BLaER1 treated with 17β-estradiol and CSF1 and Interleukin-3, amounts not matched to agents 10 nM and 100 nM (cell line): ENCODE data around the gene GAS7.

Experiments
- H3K27ac ChIP-seq, 11 experiments: shearing (Covaris generic); formaldehyde crosslinking; 2 replicates each; pipeline ENCODE4 v1.8.1; 2022
- H3K27me3 ChIP-seq, 11 experiments: shearing (Covaris generic); formaldehyde crosslinking; 2 replicates each; pipeline ENCODE4 v1.8.1; 2022
- H3K36me3 ChIP-seq, 11 experiments: shearing (Covaris generic); formaldehyde crosslinking; 2 replicates each; pipeline ENCODE4 v1.8.1; 2022
- H3K4me1 ChIP-seq, 10 experiments: shearing (Covaris generic); formaldehyde crosslinking; 2 replicates each; pipeline ENCODE4 v1.8.1; 2022
- H3K4me2 ChIP-seq, 11 experiments: shearing (Covaris generic); formaldehyde crosslinking; 2 replicates each; pipeline ENCODE4 v1.8.1; 2022
- H3K4me3 ChIP-seq, 10 experiments: shearing (Covaris generic); formaldehyde crosslinking; 2 replicates each; pipeline ENCODE4 v1.8.1; 2022
- H3K9ac ChIP-seq, 11 experiments: shearing (Covaris generic); formaldehyde crosslinking; 2 replicates each; pipeline ENCODE4 v1.8.1; 2022
- H3K9me3 ChIP-seq, 11 experiments: shearing (Covaris generic); formaldehyde crosslinking; replicated peaks in 1 of 11; 2 replicates each; pipeline ENCODE4 v1.8.1; 2022
- H4K20me1 ChIP-seq, 11 experiments: shearing (Covaris generic); formaldehyde crosslinking; 2 replicates each; pipeline ENCODE4 v1.8.1; 2022
- Cebpa-rat ChIP-seq, 11 experiments: shearing (Covaris generic); IDR thresholded peaks; 2 replicates each; pipeline ENCODE4 v1.8.1; 2022

The GAS7 gene

GRCh38 chr17:10226930-10227695 lies 28.7 kb upstream of the GAS7 start:
- Histone ChIP-seq H3K9me3 (peaks cover 9 to 26% (median 16%) of the 10 kb centered on the region in 11 experiments; a peak in 19 of 22 replicates), H3K27ac (peak overlapping the region in 6 of 11 experiments; percentile 4 to 64 (median 30); a peak in 4 of 22 replicates), H4K20me1 (no peaks in the 10 kb centered on the region), H3K27me3 (no peaks in the 10 kb centered on the region), H3K9ac (no peak overlapping the region; a peak in 1 of 22 replicates), H3K36me3 (no peaks in the 10 kb centered on the region), H3K4me2 (peak overlapping the region; percentile 3 to 78 (median 36); a peak in 19 of 22 replicates), H3K4me3 (no peak overlapping the region), H3K4me1 (peaks cover 31 to 46% (median 33%) of the 10 kb centered on the region in 10 experiments)
- TF ChIP-seq Cebpa-rat (IDR thresholded peaks at IDR 0.05): no peak

GRCh38 chr17:10224582-10225195 lies 26.3 kb upstream of the GAS7 start:
- Histone ChIP-seq H3K4me3 (no peak overlapping the region), H3K4me2 (peak overlapping the region; percentile 43 to 78 (median 61)), H3K4me1 (peaks cover 31 to 46% (median 33%) of the 10 kb centered on the region in 10 experiments), H3K9ac (peak overlapping the region in 2 of 11 experiments; percentile 25 to 50; a peak in 2 of 22 replicates), H3K27me3 (no peaks in the 10 kb centered on the region), H4K20me1 (no peaks in the 10 kb centered on the region), H3K27ac (peak overlapping the region in 6 of 11 experiments; percentile 3 to 64 (median 38); a peak in 9 of 22 replicates), H3K36me3 (no peaks in the 10 kb centered on the region), H3K9me3 (peaks cover 5 to 19% (median 10%) of the 10 kb centered on the region in 11 experiments; a peak in 20 of 22 replicates)
- no peak for TF ChIP-seq Cebpa-rat (IDR thresholded peaks at IDR 0.05)

GRCh38 chr17:10219193-10219592 lies 20.8 kb upstream of the GAS7 start:
- Histone ChIP-seq H3K27ac (no peak overlapping the region), H3K4me3 (no peak overlapping the region), H4K20me1 (no peaks in the 10 kb centered on the region), H3K4me2 (no peak overlapping the region), H3K27me3 (no peaks in the 10 kb centered on the region), H3K9me3 (peaks cover 24 to 43% (median 32%) of the 10 kb centered on the region in 11 experiments), H3K9ac (no peak overlapping the region), H3K4me1 (peaks cover 8 to 17% (median 14%) of the 10 kb centered on the region in 10 experiments), H3K36me3 (no peaks in the 10 kb centered on the region)
- no peak for TF ChIP-seq Cebpa-rat (IDR thresholded peaks at IDR 0.05)

- Histone ChIP-seq H3K4me1 (peaks cover 11 to 19% (median 13%) of the 10 kb centered on the region in 10 experiments), H3K9me3 (peaks cover 24 to 39% (median 31%) of the 10 kb centered on the region in 11 experiments), H3K36me3 (no peaks in the 10 kb centered on the region), H3K4me2 (no peak overlapping the region), H3K27me3 (no peaks in the 10 kb centered on the region), H3K4me3 (no peak overlapping the region), H3K27ac (no peak overlapping the region), H3K9ac (no peak overlapping the region), H4K20me1 (no peaks in the 10 kb centered on the region)
- no peak for TF ChIP-seq Cebpa-rat (IDR thresholded peaks at IDR 0.05)
Measured at GRCh38 chr17:10217916-10218315, 19.5 kb upstream of the GAS7 start.

- Histone ChIP-seq H3K4me3 (no peak overlapping the region), H3K36me3 (no peaks in the 10 kb centered on the region), H3K4me1 (peaks cover 11 to 32% (median 13%) of the 10 kb centered on the region in 10 experiments), H3K4me2 (peak overlapping the region; percentile 41 to 81 (median 71)), H3K27ac (peak overlapping the region in 3 of 11 experiments; percentile 26 to 50 (median 38); a peak in 7 of 22 replicates), H3K9ac (peak overlapping the region in 4 of 11 experiments; percentile 15 to 43 (median 20); a peak in 3 of 22 replicates), H3K27me3 (no peaks in the 10 kb centered on the region), H4K20me1 (no peaks in the 10 kb centered on the region), H3K9me3 (peaks cover 22 to 32% (median 30%) of the 10 kb centered on the region in 11 experiments)
- no peak for TF ChIP-seq Cebpa-rat (IDR thresholded peaks at IDR 0.05)
Measured at GRCh38 chr17:10216213-10216938, 18.0 kb upstream of the GAS7 start.

- no peak for TF ChIP-seq Cebpa-rat (IDR thresholded peaks at IDR 0.05)
- H3K9ac ChIP-seq: no peak overlapping the region
- no peak overlapping the region for H3K27ac ChIP-seq
- no peak overlapping the region for H3K4me3 ChIP-seq
- H3K4me1 ChIP-seq: peaks cover 11 to 36% (median 13%) of the 10 kb centered on the region in 10 experiments
- H3K36me3 ChIP-seq: no peaks in the 10 kb centered on the region
- H4K20me1 ChIP-seq: no peaks in the 10 kb centered on the region
- H3K27me3 ChIP-seq: no peaks in the 10 kb centered on the region
- H3K4me2 ChIP-seq: no peak overlapping the region
- H3K9me3 ChIP-seq: peaks cover 22 to 36% (median 29%) of the 10 kb centered on the region in 11 experiments
Measured at GRCh38 chr17:10215286-10215685, 16.9 kb upstream of the GAS7 start.

- H3K27me3 ChIP-seq: no peaks in the 10 kb centered on the region
- H3K9ac ChIP-seq: no peak overlapping the region
- no peaks in the 10 kb centered on the region for H3K36me3 ChIP-seq
- H3K4me3 ChIP-seq: no peak overlapping the region
- H3K27ac ChIP-seq: peak overlapping the region in 3 of 11 experiments; percentile 14 to 51 (median 49); a peak in 4 of 22 replicates
- H3K4me2 ChIP-seq: peak overlapping the region in 3 of 11 experiments; percentile 2 to 50 (median 6); a peak in 4 of 22 replicates
- no peaks in the 10 kb centered on the region for H4K20me1 ChIP-seq
- peaks cover 20 to 63% (median 26%) of the 10 kb centered on the region in 10 experiments for H3K4me1 ChIP-seq
- TF ChIP-seq Cebpa-rat (IDR thresholded peaks at IDR 0.05): no peak
- peaks cover 6 to 19% (median 8%) of the 10 kb centered on the region in 11 experiments; a peak in 21 of 22 replicates for H3K9me3 ChIP-seq
Measured at GRCh38 chr17:10211666-10212065, 13.3 kb upstream of the GAS7 start.

- Histone ChIP-seq H3K9ac (no peak overlapping the region), H3K27me3 (no peaks in the 10 kb centered on the region), H3K27ac (peak overlapping the region in 1 of 11 experiments; percentile 2; a peak in 1 of 22 replicates), H3K9me3 (peaks cover 21 to 34% (median 23%) of the 10 kb centered on the region in 11 experiments), H3K4me1 (peaks cover 10 to 55% (median 17%) of the 10 kb centered on the region in 10 experiments; a peak in 17 of 20 replicates), H3K4me2 (peak overlapping the region in 2 of 11 experiments; percentile 30 to 78; a peak in 2 of 22 replicates), H3K36me3 (peaks cover 0 to 10% (median 4%) of the 10 kb centered on the region in 11 experiments; a peak in 3 of 22 replicates), H4K20me1 (no peaks in the 10 kb centered on the region), H3K4me3 (no peak overlapping the region)
- TF ChIP-seq Cebpa-rat (IDR thresholded peaks at IDR 0.05): no peak
Measured at GRCh38 chr17:10210151-10210574, 11.8 kb upstream of the GAS7 start.
